Activated CD4-positive, alpha-beta T cell treated with anti-CD3 and anti-CD28 coated beads, Interleukin-2, amount 50 U/mL, for 48 hours (primary cell): ENCODE results near the gene ADNP.

ENCODE experiments used
- DNase-seq, 2 experiments: peaks; one replicate each; pipeline ENCODE4 v3.0.0-alpha.2; 2020

The ADNP gene

GRCh38 chr20:50932016-50932485 is 814 bp upstream of the ADNP start:
- no peak for DNase-seq

DNA sequence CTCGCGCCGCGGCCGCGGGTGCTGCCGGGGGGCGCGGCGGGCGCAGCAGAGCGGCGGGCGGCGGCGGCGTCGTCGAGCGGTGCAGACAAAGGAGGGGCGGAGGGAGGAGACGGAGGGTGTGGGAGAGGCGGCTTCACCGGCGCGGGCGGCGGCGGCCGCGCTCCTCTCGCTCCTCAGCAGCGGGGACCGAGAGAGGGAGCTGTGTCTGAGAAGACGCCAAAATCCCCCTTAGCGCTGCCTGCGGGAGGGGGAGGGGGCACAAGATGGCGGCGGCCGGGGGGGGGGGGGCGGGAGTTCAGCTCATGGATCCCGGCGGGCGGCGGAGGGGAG is 296 bp downstream of the ADNP start:
- no peak for DNase-seq

DNA sequence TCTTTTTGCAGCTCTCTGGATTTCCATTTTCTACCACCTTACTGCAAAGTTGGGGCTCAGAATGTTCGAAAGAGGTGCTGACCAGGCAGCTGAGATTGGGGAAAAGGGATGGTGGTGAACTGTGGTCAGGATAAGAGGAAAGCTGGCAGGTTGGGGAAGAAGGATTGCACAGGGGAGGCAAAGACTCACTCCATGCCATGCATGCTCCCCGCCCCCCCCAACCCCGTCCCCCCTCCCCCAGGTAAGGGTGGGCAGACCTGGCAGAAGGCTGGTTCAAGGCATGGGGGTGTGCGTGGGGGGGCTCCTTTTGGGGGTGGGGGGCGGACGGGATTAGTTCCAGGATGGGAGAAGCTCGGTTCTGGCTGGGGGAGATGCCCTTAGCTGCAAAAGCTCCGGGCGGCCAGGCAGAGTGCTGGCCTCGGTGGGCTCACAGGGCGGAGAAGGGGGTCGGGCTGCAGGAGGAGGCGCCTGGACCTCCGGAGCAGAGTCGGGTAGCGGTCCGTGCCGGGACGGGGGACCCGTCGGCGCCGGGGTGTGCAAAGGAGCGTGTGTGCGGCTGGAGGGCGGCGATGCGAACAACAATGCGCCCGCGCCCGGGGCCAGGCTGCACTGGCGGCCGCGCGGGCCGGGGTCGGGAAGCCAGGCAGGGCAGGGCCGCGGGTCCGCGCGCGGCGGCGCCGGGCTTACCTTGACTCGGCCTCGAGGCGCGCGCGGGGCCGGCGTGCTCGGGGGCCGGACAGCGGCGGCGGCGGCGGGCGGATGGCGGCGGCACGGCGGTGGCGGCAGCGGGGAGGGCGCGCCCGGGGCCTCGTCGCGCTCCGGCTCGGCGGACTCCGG is 880 bp downstream of the ADNP start:
- DNase-seq = peak in 1 of 2 experiments; percentile 30

DNA sequence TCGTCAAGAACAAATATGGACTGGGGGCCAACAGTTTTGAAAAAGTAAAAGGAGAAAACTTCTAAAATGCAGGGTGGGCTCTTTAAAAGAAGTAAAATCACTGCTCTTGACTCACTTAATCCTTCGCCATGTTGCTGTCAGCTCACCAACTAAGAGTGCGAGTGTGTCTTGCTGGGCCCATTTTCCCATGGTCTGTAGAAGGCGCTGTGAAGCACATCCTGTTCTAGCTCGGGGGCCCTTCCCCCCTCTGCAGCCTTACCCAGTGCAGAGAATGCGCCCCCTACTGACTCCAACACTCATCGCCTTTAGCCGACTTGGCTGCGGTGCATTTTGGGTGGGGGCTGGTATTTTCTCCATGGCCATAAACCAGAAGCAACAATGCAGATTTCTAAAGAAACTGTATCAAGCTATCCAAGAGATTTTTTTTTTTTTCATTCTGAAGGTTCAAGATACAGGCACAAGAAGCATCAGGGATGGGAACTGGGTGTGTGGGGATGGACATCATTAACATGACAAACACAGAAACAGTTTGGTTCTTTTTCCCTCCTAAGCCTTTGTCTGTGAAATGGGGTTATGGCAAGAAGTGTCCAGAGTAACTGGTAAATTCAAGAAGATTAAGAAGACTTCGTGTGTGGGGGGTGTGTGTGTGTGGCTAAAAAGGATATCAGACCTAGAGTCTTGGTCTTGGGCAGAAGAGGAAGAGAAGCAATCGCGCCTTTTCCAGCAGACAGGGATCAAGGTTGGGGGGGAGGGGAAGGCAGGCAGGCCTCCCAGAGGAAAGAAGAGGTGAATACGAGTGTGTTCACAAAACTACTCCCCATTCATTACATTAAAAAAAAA is 1.7 kb downstream of the ADNP start:
- DNase-seq = peak; percentile 91 to 96

GRCh38 chr20:50928469-50928868 is 2.8 kb downstream of the ADNP start:
- DNase-seq = no peak

DNA sequence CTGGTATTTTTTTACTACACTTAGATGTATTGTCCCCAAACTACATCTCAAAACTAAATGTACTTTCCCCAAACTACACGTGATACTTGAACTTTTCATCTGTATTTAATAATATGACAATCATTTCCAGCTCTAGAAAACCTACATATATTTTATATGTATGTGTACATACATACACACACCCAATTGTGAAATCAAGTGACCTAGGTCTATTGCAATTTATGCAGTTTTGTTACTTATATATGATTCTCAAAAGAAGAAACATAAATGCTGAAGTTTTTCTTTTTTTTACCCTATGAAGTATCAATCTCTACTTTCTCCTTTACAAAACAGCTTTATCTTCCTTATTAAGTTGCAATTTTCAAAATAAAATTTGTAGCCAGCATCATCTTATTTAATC is 4.7 kb downstream of the ADNP start:
- DNase-seq = no peak

DNA sequence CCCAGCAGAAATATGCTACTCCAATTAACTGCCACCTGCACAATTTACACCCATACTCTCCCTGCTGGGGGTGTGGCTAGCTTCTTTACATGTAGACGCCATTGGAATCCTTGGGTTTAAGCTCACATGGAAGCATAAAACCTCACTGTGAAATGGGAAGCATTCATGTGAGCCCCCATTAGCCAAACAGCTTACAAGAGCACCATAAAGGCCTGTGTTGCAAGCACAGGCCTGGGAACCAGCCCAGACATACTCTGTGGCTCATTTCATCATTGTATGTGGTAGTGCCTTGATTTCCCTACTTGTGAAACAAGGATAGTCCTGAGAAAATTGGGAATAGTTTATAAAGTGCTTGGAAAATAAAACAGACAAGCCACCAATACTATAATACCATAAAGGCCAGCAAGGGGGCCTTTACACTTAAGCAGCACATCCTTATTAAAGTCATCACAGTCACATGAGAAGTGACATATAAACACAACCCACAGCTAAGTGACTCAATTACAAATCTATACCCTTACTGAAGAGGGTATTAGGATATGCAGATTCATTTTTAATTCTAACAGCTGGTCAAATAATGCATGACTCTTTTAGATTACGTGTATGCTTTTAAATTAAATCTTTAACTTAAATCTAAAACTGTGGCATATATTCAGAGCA is 6.8 kb downstream of the ADNP start:
- no peak for DNase-seq

- DNase-seq = no peak
These were observed 9.3 kb downstream of the ADNP start for GRCh38 chr20:50921803-50922501.

DNA sequence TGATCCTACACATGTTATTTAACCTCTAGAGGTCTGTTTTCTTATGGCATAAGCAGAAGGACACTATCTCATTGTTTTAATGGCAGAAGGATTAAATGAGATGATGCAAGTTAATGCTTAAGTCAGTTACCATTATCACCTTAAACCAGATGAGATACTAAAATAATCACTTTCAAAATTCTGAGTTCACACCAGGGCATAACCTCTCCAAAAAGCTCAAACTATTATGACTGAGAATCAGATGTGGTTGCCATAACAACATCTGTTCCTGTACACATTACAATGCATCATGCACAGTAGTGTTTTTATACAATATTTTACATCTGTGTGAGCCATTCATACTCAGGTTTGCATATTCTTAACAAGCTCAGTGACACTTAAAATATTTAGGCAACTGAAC is 10.2 kb downstream of the ADNP start:
- no peak for DNase-seq

DNA sequence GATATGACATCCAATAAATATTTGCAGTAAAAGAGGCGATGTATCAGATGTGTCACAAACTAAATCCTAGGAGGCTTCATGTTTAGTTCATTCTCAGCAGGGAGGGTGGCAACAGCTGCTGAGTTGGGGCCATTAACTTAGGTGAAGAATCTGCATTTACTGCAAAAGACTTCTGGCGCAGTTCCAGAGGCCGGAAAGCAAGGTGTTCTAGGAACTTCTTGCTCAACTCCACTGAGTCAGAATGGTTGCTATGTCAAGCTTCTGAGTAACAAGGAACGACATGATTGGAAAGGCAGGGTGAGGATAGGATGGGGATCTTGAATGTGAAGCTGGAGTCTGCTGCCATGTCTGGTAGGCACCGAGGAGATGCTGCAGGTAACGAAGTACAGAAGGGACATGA is 11.7 kb downstream of the ADNP start:
- peak in 1 of 2 experiments; percentile 30 for DNase-seq

DNA sequence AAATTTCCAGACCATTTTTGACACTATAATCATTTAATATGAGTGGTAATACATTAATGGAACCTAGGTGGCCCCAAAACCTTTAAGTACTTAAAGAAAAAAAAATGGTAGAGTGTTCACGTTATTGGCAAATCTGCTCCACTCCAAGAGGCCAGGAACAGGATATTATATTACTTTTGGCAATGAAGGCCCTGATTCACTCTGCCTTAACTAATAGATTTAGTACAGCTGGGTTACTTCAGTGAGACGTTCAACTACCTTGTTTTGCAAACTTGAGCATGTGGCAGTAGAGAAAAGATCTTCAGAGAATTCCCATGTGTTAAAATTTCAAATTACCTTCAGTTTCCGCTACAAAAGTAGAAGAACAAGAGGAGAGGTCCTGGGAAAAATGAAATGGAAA is 12.8 kb downstream of the ADNP start:
- no peak for DNase-seq

- DNase-seq = no peak
These were observed 14.3 kb downstream of the ADNP start for GRCh38 chr20:50916934-50917333.

DNA sequence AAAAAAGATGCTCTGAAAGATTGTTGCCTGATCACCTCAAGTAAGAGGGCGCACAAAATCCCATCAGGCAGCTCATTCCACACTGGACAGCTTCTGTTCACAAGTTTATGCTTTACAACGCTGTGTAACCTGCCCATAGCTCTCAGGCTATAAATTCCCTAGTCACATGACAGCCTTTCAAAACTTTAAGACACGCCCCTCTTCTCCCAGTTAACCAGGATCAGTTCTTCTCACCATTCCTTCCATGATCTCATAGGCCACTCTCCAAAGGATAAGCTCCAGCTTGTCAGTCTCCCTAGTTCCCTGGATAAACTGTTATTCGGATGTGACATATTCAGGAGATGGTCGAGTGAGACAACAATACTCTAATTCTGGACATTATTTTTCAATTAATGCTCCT is 15.0 kb downstream of the ADNP start:
- DNase-seq = no peak

DNA sequence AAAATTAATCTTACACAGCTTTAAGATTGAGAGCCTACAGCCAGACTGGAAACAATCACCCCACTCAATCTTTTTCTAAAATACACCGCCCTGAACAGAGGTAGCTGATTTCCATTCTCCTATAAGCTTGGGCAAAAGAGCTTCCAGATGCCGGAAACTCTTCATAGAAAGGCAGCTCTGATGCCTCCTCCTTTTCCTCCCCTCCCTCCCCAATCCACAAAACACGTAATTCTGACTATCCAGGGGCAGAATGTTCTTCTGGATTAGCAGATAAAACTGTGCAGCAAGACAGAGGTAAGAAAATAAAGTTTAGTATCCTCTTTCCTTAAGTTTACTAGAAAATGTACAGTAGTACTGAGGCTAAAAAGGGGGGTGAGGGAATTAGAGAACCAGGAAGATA is 15.8 kb downstream of the ADNP start:
- no peak for DNase-seq

- DNase-seq = peak in 1 of 2 experiments; percentile 25
These were observed 17.4 kb downstream of the ADNP start for GRCh38 chr20:50913690-50914375.

GRCh38 chr20:50911716-50912115 is 19.5 kb downstream of the ADNP start:
- no peak for DNase-seq

GRCh38 chr20:50911030-50911429 is 20.2 kb downstream of the ADNP start:
- no peak for DNase-seq

DNA sequence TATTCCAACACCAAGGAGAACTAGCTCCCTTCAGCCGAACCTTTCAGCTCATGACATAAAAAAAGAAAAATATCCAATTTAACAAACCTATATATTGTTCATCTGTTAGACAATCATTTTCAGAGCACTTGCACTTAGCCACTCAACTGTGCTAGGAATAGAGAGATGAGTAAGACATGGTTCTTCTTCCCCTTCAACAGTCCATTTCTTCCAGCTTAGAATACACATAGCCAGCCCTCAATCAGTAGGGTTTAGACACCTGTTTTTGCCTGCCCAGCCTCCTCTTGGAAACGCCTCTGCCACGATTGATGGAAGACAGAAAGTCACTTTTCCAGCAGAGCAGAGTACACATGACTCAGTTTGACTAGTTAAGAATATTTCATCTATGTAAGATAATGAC is 21.8 kb downstream of the ADNP start:
- no peak for DNase-seq

- DNase-seq = no peak
These were observed 27.1 kb downstream of the ADNP start for GRCh38 chr20:50904067-50904570.

DNA sequence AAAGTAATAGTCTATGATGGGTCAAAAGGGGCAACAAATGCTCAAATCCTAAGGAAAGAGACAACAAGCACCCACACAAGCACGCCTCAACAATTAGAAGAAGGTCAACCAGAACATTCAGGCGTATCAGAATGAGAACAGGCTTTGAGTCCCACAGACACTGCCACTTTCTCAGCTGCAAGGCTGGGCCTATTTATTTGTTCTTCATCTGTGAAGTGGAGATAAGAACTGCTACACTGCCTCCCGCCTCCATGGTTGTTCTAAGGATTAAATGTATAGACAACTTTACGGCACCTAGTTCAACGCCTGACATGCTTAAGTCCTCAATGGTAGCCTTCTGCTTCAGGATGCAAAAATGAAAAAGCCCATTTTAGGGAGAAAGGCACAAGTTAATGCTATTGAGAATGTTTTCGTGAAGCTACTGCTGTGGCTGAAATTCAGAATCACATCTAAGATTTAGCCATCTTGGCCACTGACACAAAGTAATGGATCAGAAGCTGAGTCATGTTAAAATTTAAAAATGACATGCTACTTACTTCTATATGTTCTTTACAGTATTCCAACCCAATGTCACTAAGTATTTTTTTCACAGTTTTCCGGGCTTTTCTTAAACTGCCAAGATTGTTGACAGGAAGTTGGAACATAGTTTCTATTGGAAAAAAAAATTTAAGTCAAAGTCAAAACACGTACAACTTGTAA is 27.7 kb downstream of the ADNP start:
- DNase-seq = no peak

DNA sequence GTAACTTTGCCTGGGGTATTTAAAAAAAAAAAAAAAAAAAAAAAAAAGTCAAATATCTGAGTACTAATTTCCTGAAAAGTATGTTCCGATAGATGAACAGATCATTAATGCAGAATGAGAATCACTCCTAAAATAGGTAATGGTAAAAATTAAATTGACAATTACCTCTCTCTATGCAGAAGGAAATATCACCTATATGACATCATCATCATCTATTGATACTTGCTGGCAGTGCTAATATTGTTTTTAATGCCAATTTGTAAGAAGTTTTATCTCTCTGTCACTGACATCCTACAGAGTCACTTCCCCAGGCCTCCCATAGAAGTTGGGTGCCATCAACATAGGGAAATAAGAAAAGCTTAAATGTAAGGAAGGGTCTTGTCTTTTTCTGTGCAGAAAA is 29.9 kb downstream of the ADNP start:
- DNase-seq = no peak

DNA sequence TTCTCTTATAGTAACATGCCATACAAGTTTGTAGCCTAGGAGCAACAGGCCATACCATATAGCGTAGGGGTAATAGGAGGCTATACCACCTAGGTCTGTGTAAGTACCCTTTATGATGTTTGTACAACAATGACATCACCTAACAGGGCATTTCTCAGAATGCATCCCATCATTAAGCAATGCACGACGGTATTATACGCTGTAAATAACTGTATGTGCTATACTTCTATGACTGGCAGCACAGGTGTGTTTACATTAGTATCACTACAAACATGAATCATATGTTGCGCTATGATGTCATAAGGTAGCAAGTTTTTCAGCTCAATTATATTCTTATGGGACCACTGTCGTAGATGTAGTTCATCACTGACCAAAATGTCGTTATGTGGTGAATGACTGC is 31.0 kb downstream of the ADNP start:
- DNase-seq = no peak
